ENCODE data around the gene KRTAP2-3.
"Not testable (repeated sequence)": the region's sequence is repeated elsewhere in the genome, so short reads cannot be mapped to it uniquely, and the experiment has no call there.

KRTAP2-3 gene

DNA sequence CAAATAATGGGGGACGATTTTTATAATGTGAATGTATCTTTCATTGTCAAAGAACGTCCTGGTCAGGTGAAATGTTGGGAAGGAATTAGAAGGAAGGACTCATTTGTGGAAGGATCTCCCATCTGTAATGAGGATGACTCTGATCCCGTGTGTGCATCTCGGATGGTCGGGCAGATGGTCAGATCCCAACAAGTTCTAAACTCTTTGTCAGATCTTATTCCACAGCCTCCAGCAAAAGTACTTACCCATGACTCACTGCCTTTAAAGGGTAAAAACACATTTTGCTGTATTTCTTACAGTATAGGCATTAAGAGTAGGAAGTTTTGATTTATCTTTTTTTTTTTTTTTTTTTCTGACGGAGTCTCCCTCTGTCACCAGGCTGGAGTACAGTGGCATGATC, 38.6 kb upstream of the KRTAP2-3 start:
- TF ChIP-seq, protein P1, sequence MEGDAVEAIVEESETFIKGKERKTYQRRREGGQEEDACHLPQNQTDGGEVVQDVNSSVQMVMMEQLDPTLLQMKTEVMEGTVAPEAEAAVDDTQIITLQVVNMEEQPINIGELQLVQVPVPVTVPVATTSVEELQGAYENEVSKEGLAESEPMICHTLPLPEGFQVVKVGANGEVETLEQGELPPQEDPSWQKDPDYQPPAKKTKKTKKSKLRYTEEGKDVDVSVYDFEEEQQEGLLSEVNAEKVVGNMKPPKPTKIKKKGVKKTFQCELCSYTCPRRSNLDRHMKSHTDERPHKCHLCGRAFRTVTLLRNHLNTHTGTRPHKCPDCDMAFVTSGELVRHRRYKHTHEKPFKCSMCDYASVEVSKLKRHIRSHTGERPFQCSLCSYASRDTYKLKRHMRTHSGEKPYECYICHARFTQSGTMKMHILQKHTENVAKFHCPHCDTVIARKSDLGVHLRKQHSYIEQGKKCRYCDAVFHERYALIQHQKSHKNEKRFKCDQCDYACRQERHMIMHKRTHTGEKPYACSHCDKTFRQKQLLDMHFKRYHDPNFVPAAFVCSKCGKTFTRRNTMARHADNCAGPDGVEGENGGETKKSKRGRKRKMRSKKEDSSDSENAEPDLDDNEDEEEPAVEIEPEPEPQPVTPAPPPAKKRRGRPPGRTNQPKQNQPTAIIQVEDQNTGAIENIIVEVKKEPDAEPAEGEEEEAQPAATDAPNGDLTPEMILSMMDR (IDR thresholded peaks at IDR 0.05; ENCODE audit: low read depth, low read length): no peak
- no peak overlapping the region for H3K4me3 ChIP-seq (replicated peaks in 1 of 2; ENCODE audit: low read depth in 2 of 2, low read length in 2 of 2)
- DNase-seq (ENCODE audit: low read depth in 2 of 2): no peak

DNA sequence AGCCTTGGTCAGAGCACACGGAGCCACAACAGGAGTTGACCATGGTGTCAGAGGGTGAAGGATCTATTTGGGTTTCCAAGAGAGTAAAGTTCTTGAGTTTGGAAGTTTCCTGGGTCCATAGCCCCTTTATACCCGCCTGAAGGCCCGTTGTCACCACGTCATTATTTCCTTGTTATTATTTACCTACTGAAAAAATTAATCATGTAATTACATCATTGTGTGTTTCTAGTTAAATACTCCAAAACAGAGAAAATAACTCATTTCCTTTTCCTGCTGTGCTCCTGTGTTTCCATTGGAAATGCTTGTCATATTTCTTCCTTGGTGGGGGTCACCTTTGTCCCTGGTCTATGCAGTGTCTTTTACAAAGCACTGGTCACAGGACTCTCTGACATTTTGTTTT, 38.1 kb upstream of the KRTAP2-3 start, which contains the start of gene KRTAP4-8:
KRTAP4-8 (minus strand) TSS at position 101 of the 400 bp plus-strand sequence; CDS start at position 43, 58 bp downstream.
- no peak within 1 kb of the TSS for H3K4me3 ChIP-seq (replicated peaks in 1 of 2; ENCODE audit: low read depth in 2 of 2, low read length in 2 of 2)
- TF ChIP-seq, protein P1 (IDR thresholded peaks at IDR 0.05; ENCODE audit: low read depth, low read length): no peak
- no peak for DNase-seq (ENCODE audit: low read depth in 2 of 2)

DNA sequence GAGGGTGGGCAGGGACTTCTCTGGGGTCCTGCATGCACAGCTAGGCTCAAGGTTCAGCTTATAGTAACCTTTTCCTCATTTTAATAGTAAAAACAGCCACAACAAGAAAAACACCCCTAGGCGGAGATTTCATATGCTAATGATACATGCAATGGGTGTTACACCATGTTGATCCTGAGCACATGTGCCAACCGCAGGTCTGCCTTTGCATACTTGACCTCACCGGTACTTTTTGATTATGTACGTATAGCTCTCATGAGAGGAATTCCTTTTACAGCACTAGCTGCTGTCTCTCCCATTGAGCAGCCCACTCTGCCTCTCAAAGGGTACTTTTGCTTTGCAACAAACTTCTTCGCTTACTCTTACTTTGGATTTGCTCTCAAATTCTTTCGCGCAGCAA, 36.1 kb upstream of the KRTAP2-3 start:
- TF ChIP-seq, protein P1 (IDR thresholded peaks at IDR 0.05; ENCODE audit: low read depth, low read length): no peak
- DNase-seq (ENCODE audit: low read depth in 2 of 2): no peak
- no peak overlapping the region for H3K4me3 ChIP-seq (replicated peaks in 1 of 2; ENCODE audit: low read depth in 2 of 2, low read length in 2 of 2)

DNA sequence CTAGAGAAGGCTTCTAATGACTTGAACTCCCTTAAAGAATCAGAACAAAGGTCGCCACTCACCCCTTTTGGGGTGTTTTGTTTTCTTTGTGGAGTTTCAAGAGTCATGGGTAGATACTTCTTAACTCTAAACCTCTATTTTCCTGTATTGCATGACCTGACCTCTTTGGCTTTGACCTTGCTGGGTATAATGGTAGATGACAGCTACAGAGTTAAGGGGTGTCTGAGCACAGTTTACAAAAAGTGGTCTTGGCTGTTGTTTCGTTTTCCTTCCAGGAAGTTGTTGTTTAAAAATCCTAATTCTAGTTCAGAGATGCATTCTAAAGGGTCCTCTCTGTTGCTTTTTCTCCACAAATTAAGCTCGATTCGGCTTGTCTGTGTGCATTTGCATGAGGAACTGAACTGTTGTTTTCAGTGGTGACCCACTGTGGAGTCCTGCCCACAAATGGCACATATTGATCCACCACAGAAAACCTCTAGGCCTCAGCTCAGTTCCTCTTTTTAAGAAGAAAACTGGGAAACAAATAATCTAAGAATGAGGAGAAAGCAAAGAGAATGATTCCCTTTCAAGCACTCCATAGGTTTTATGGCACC, 28.9 kb upstream of the KRTAP2-3 start:
- not testable (repeated sequence) for H3K4me3 ChIP-seq (replicated peaks in 1 of 2; ENCODE audit: low read depth in 2 of 2, low read length in 2 of 2); DNase-seq (ENCODE audit: low read depth in 2 of 2)

DNA sequence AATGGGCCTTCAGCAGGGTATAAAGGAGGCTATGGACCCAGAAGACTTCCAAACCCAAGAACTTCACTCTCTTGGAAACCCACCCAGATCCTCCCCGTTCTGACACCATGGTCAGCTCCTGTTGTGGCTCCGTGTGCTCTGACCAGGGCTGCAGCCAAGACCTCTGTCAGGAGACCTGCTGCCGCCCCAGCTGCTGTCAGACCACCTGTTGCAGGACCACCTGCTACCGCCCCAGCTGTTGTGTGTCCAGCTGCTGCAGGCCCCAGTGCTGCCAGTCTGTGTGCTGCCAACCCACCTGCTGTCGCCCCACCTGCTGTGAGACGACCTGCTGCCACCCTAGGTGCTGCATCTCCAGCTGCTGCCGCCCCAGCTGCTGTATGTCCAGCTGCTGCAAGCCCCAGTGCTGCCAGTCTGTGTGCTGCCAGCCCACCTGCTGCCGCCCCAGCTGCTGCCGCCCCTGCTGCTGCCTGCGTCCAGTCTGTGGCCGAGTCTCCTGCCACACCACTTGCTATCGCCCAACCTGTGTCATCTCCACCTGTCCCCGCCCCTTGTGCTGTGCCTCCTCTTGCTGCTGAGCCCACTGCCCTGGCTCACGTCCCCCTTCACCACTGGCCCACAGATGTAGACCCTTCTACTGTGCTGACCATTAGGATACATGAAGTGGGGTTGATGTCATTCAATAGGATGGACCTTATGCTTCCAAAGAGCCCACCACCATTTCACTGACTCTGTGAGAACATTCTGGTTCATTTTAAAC, 24.4 kb upstream of the KRTAP2-3 start, which contains the start of gene KRTAP4-7:
KRTAP4-7 (plus strand) TSS at position 51 of the 757 bp plus-strand sequence; CDS start at position 108, 57 bp downstream.
- not testable (repeated sequence) for DNase-seq (ENCODE audit: low read depth in 2 of 2)

DNA sequence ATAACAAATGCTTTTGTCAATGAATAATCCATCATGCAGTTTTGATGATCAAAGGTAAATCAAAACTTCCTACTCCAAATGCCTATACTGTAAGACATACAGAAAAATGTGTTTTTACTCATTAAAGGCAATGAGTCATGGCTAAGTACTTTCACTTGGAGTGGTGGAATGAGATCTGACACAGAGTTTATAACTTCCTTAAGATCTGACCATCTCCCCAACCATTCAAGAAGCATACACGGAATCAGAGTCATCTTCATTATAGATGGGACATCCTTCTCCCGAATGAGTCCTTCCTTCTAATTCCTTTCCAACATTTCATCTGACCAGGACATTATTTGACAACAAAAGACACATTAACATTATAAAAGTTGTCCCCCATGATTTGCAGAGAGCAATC, 23.5 kb upstream of the KRTAP2-3 start:
- not testable (repeated sequence) for H3K4me3 ChIP-seq (replicated peaks in 1 of 2; ENCODE audit: low read depth in 2 of 2, low read length in 2 of 2)

More for the DNA sequence above, 24.4 kb upstream of the KRTAP2-3 start, which contains the start of gene KRTAP4-7:
- not testable (repeated sequence) for H3K4me3 ChIP-seq (replicated peaks in 1 of 2; ENCODE audit: low read depth in 2 of 2, low read length in 2 of 2)

DNA sequence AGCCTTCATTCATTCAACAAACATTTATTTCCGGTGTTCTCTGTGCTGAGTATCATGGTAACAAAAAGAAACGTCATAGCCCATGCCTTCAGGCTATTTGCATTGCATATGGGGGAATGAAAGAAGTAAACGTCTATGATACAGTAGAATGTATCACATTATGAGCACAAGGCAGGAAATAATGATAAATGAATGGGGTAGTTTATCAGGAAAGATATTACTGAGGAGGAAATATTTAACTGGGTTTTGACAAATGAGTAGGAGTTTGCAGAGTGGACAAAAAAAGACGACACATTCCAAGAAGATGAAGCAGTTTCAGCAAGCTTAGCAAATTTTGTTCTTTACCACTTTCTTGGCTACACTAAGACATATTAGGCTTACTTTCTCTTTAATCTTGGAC, 22.7 kb upstream of the KRTAP2-3 start:
- no peak overlapping the region for H3K4me3 ChIP-seq (replicated peaks in 1 of 2; ENCODE audit: low read depth in 2 of 2, low read length in 2 of 2)
- TF ChIP-seq, protein P1 (IDR thresholded peaks at IDR 0.05; ENCODE audit: low read depth, low read length): no peak
- DNase-seq (ENCODE audit: low read depth in 2 of 2): no peak

More for the DNA sequence above, 23.5 kb upstream of the KRTAP2-3 start:
- not testable (repeated sequence) for DNase-seq (ENCODE audit: low read depth in 2 of 2)

DNA sequence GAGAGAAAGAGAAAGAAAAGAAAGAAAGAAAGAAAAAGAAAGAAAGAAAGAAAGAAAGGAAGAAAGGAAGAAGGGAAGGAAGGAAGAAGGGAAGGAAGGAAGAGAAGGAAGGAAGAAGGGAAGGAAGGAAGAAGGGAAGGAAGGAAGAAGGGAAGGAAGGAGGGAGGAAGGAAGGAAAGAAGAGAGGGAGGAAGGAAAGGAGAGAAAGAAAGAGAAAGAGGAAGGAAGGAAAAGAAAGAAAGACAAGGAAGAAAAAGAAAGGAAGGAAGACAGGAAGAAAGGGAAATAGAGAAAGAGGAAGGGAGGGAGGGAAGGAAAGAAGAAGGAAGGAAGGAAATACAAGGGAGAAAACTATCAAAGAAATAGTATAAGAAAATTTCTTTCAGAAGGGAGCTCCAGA, 16.9 kb upstream of the KRTAP2-3 start:
- H3K4me3 ChIP-seq (replicated peaks in 1 of 2; ENCODE audit: low read depth in 2 of 2, low read length in 2 of 2): no peak overlapping the region
- TF ChIP-seq, protein P1 (IDR thresholded peaks at IDR 0.05; ENCODE audit: low read depth, low read length): no peak
- no peak for DNase-seq (ENCODE audit: low read depth in 2 of 2)

All from cardiac fibroblast (primary cell).